ENCODE measurements around the gene USP34.

The USP34 gene

DNA sequence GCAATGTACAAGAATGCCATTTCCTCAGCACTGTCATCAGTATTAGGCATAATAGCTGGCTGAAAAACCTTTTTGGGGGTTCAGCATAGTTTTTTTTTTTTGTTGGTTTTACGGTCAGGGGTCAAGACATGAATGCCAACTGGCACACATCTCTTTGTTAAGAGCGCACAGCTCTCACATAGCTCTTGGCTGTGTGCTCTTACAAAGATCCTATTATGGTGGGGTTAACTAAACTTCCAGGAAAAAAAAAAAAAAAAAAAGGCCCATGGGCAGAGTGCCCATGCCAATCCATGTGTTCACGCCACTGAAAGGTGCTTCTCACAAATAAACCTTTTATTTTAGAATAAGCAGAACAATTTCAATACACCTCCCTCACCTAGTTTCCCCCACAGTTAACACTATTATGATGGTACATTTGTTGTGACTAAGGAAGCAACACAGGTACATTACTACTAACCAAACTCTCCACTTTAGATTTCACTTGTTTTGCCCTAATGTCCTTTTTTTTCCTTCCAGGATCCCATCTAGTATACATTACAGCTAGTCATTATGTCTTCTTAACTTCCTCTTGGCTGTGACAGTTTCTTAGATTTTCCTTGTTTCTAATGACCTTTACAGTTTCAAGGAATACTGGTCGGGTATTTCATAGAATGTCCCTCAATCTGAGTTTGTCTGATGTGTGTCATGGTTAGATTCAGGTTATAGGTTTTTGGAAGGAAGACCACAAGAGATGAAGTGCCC lies 252.6 kb downstream of the USP34 start:
- TF ChIP-seq TCF12 (IDR thresholded peaks at IDR 0.05; ENCODE audit: low read depth) = no peak
- TF ChIP-seq NFIC (IDR thresholded peaks at IDR 0.05) = no peak
- no peak for TF ChIP-seq TAF1 (IDR thresholded peaks at IDR 0.05; ENCODE audit: low read depth)
- TF ChIP-seq CEBPB (IDR thresholded peaks at IDR 0.05) = no peak
- TF ChIP-seq CREB1 (IDR thresholded peaks at IDR 0.05; ENCODE audit: low read depth) = no peak
- TF ChIP-seq, protein P1, sequence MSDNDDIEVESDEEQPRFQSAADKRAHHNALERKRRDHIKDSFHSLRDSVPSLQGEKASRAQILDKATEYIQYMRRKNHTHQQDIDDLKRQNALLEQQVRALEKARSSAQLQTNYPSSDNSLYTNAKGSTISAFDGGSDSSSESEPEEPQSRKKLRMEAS (IDR thresholded peaks at IDR 0.05) = no peak
- TF ChIP-seq EGR1 (IDR thresholded peaks at IDR 0.05) = no peak
- no peak for TF ChIP-seq TEAD4 (IDR thresholded peaks at IDR 0.05)
- TF ChIP-seq EP300 (IDR thresholded peaks at IDR 0.05; ENCODE audit: borderline replicate concordance) = no peak
- TF ChIP-seq, protein P2, sequence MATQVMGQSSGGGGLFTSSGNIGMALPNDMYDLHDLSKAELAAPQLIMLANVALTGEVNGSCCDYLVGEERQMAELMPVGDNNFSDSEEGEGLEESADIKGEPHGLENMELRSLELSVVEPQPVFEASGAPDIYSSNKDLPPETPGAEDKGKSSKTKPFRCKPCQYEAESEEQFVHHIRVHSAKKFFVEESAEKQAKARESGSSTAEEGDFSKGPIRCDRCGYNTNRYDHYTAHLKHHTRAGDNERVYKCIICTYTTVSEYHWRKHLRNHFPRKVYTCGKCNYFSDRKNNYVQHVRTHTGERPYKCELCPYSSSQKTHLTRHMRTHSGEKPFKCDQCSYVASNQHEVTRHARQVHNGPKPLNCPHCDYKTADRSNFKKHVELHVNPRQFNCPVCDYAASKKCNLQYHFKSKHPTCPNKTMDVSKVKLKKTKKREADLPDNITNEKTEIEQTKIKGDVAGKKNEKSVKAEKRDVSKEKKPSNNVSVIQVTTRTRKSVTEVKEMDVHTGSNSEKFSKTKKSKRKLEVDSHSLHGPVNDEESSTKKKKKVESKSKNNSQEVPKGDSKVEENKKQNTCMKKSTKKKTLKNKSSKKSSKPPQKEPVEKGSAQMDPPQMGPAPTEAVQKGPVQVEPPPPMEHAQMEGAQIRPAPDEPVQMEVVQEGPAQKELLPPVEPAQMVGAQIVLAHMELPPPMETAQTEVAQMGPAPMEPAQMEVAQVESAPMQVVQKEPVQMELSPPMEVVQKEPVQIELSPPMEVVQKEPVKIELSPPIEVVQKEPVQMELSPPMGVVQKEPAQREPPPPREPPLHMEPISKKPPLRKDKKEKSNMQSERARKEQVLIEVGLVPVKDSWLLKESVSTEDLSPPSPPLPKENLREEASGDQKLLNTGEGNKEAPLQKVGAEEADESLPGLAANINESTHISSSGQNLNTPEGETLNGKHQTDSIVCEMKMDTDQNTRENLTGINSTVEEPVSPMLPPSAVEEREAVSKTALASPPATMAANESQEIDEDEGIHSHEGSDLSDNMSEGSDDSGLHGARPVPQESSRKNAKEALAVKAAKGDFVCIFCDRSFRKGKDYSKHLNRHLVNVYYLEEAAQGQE (IDR thresholded peaks at IDR 0.05; ENCODE audit: low read depth) = no peak

DNA sequence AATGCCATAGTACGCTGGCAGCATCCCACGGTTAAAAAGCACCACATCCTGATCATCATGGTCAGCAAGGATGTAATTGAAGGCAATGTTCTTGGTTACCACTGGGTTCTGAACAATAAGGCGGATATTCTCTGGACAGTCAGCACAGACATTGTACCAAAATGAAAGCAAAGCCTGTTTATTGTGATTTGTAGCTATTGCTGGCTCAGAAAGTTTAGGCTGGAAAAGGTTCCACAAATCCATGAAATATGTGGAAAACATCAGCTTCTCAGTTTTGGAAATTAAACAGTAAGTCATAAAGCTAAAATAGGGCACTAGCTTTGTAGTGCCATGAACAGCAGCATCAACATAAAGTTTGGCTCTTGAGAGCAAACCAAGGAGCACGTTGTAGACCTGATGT lies 256.7 kb downstream of the USP34 start:
- TF ChIP-seq CEBPB (IDR thresholded peaks at IDR 0.05) (no peak), TCF12 (IDR thresholded peaks at IDR 0.05; ENCODE audit: low read depth) (no peak), FOXM1 (IDR thresholded peaks at IDR 0.05; ENCODE audit: borderline replicate concordance, low read depth) (no peak)
- TF ChIP-seq, protein P1 (IDR thresholded peaks at IDR 0.05) = no peak

DNA sequence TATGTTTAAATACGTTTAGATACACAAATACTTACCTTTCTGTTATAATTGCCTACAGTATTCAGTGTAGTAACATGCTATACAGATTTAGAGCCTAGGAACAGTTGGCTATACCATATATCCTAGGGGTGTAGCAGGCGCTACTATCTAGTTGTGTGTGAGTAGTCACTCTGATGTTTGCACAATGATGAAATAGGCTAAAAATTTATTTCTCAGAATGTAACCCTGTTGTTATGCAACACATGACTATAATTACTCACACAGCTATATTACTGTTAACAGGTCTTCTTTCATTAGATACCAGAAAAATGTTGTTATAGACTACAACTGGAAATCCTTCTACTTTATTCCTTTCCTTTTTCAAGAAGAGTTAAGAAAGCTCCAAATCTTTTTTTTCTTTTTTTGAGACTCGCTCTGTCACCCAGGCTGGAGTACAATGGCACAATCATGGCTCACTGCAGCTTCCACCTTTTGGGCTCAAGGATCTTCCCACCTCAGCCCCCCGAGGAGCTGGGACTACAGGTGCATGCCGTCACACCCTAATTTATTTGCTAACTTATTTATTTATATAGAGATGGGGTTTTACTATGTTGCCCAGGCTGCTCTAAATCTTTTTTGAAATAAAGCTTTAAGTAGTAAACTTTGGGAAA lies 260.4 kb downstream of the USP34 start:
- TF ChIP-seq EGR1 (IDR thresholded peaks at IDR 0.05) (no peak), CREB1 (IDR thresholded peaks at IDR 0.05; ENCODE audit: low read depth) (no peak), NFIC (IDR thresholded peaks at IDR 0.05) (no peak), FOXM1 (IDR thresholded peaks at IDR 0.05; ENCODE audit: borderline replicate concordance, low read depth) (no peak), RAD21 (IDR thresholded peaks at IDR 0.05; ENCODE audit: low read depth) (no peak), EP300 (IDR thresholded peaks at IDR 0.05; ENCODE audit: borderline replicate concordance) (no peak), TCF12 (IDR thresholded peaks at IDR 0.05; ENCODE audit: low read depth) (no peak), TEAD4 (IDR thresholded peaks at IDR 0.05) (no peak), CEBPB (IDR thresholded peaks at IDR 0.05) (no peak), ZBTB7A (IDR thresholded peaks at IDR 0.05; ENCODE audit: low read depth) (no peak), YY1 (IDR thresholded peaks at IDR 0.05; ENCODE audit: low read depth) (no peak)
- TF ChIP-seq, protein P1 (IDR thresholded peaks at IDR 0.05) = no peak
- TF ChIP-seq, protein P3, sequence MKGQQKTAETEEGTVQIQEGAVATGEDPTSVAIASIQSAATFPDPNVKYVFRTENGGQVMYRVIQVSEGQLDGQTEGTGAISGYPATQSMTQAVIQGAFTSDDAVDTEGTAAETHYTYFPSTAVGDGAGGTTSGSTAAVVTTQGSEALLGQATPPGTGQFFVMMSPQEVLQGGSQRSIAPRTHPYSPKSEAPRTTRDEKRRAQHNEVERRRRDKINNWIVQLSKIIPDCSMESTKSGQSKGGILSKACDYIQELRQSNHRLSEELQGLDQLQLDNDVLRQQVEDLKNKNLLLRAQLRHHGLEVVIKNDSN (IDR thresholded peaks at IDR 0.05) = no peak

DNA sequence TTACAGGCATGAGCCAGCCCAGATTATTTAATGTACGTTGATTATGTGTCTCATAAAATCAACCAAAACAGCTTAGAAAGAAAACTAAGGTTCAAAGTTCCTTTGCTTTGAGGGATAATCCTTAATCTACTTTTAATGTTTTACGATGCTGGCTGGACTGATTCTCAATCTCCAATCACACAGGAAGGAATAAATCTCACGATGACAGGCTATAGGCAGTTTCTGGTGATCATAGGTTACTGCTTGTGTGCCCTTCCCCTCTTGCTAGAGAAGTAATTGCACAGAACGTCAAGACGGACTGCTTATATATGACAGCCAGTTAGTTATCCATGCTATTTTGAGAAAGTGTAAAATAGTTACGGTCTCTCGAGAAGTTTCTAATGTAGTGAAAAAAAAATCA lies 265.8 kb downstream of the USP34 start:
- TF ChIP-seq, protein P2 (IDR thresholded peaks at IDR 0.05; ENCODE audit: low read depth) = no peak
- TF ChIP-seq TCF12 (IDR thresholded peaks at IDR 0.05; ENCODE audit: low read depth) (no peak), YY1 (IDR thresholded peaks at IDR 0.05; ENCODE audit: low read depth) (no peak), TAF1 (IDR thresholded peaks at IDR 0.05; ENCODE audit: low read depth) (no peak), ZBTB7A (IDR thresholded peaks at IDR 0.05; ENCODE audit: low read depth) (no peak), RAD21 (IDR thresholded peaks at IDR 0.05; ENCODE audit: low read depth) (no peak), NFIC (IDR thresholded peaks at IDR 0.05) (no peak), EGR1 (IDR thresholded peaks at IDR 0.05) (no peak), CREB1 (IDR thresholded peaks at IDR 0.05; ENCODE audit: low read depth) (no peak), FOXM1 (IDR thresholded peaks at IDR 0.05; ENCODE audit: borderline replicate concordance, low read depth) (no peak), CEBPB (IDR thresholded peaks at IDR 0.05) (no peak), EP300 (IDR thresholded peaks at IDR 0.05; ENCODE audit: borderline replicate concordance) (no peak), TEAD4 (IDR thresholded peaks at IDR 0.05) (no peak)
- TF ChIP-seq, protein P1 (IDR thresholded peaks at IDR 0.05) = no peak
- TF ChIP-seq, protein P3 (IDR thresholded peaks at IDR 0.05) = no peak

DNA sequence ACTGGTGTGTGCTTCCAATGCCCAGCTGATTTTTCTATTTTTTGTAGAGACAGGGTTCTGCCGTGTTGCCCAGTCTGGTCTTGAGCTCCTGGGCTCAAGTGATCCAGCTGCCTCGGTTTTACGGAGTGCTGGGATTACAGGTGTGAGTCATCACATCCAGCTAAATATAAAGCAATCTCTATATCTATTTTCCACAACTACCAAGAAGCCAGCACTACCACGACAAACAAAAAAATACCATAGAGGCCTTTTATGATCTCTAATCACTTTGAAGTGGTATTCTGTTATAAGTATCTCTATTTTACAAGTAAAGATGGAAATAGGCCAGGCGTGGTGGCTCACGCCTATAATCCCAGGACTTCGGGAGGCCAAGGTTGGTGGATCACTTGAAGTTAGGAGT lies 274.2 kb downstream of the USP34 start:
- TF ChIP-seq, protein P1 (IDR thresholded peaks at IDR 0.05) = no peak

Data from Ishikawa (cell line).